Subcutaneous abdominal adipose tissue (tissue), 5 donors: ENCODE results near the gene TBL2.
"Not testable (repeated sequence)": the region's sequence is repeated elsewhere in the genome, so short reads cannot be mapped to it uniquely, and the experiment has no call there.

Experiments
- H3K27ac ChIP-seq: one replicate; pipeline ENCODE4 v1.7.0; 2013; ENCODE audit warnings: low read depth, mild to moderate bottlenecking, inconsistent platforms, low read length, moderate library complexity
- H3K27me3 ChIP-seq, 5 donors: one replicate each; pipeline ENCODE4 v1.7.0; 2013; ENCODE audit warnings: low read length in 5 of 5, inconsistent platforms in 1 of 5; ENCODE audit not compliant: control insufficient read depth in 5 of 5, insufficient read depth in 4 of 5
- H3K36me3 ChIP-seq, 5 donors: one replicate each; pipeline ENCODE4 v1.7.0; 2013; ENCODE audit warnings: low read length in 5 of 5; ENCODE audit not compliant: control insufficient read depth in 5 of 5, insufficient read depth in 5 of 5
- H3K4me1 ChIP-seq, 5 donors: one replicate each; pipeline ENCODE4 v1.7.0; 2013; ENCODE audit warnings: low read length in 5 of 5, mild to moderate bottlenecking in 3 of 5, moderate library complexity in 1 of 5; ENCODE audit not compliant: control insufficient read depth in 5 of 5, insufficient read depth in 5 of 5
- H3K4me3 ChIP-seq, 5 donors: one replicate each; pipeline ENCODE4 v1.7.0; 2013; ENCODE audit warnings: low read length in 5 of 5, low read depth in 1 of 5
- H3K9ac ChIP-seq, 5 donors: one replicate each; pipeline ENCODE4 v1.7.0; 2013; ENCODE audit warnings: low read length in 5 of 5, mild to moderate bottlenecking in 4 of 5, moderate library complexity in 3 of 5
- H3K9me3 ChIP-seq, 5 donors: one replicate each; pipeline ENCODE4 v1.7.0; 2013; ENCODE audit warnings: low read length in 5 of 5; ENCODE audit not compliant: control insufficient read depth in 5 of 5
- donor health status: healthy.
- donor health status: healthy.
- donor health status: healthy.
- donor health status: healthy.
- donor health status: healthy.

The TBL2 gene

DNA sequence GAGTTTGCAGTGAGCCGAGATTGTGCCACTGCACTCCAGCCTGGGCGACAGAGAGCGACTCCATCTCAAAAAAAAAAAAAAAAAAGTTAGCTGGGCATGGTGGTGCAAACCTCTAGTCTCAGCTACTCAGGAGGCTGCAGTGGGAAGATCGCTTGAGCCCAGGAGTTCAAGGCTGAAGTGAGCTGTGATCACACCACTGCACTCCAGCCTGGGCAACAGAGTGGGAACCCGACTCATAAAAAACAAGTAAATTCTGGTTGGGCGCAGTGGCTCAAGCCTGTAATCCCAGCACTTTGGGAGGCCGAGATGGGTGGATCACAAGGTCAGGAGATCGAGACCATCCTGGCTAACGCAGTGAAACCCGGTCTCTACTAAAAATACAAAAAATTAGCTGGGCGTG, 41.0 kb upstream of the TBL2 start:
- peaks cover 0 to 16% (median 10%) of the 10 kb centered on the region in 5 donors for H3K36me3 ChIP-seq
- H3K27me3 ChIP-seq, result peaks cover 0 to 16% (median 6%) of the 10 kb centered on the region in 5 donors
- H3K4me3 ChIP-seq, H3K27ac ChIP-seq, H3K9me3 ChIP-seq, H3K9ac ChIP-seq: not testable (repeated sequence)
- peaks cover 2 to 65% (median 39%) of the 10 kb centered on the region in 5 donors for H3K4me1 ChIP-seq

DNA sequence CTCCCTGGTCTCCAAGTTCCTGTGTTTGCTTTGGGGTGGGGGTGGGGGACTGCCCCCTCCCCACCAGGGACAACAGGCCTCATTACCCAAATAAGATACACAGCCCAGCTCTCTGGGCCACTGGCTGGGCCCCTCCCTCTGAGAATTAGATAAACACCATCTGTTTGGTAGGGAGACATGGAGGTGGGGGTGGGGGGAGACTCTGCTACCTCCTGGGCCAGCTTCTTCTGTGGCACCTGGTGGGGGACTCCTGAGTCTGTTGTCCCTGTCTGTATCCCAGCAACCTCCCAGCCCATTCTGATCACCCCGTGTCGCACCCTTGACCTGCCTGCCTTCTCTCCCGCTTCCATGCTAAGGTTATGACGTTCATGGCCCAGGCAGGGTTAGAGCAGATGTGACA, 40.2 kb upstream of the TBL2 start:
- peak overlapping the region in 2 of 5 donors; percentile 16 to 62 for H3K9ac ChIP-seq
- H3K36me3 ChIP-seq, result peaks cover 0 to 20% (median 13%) of the 10 kb centered on the region in 5 donors
- H3K27ac ChIP-seq, result no peak overlapping the region
- H3K27me3 ChIP-seq, result peaks cover 0 to 11% (median 3%) of the 10 kb centered on the region in 5 donors
- no peak overlapping the region for H3K4me3 ChIP-seq
- no peaks in the 10 kb centered on the region for H3K9me3 ChIP-seq
- peaks cover 2 to 68% (median 39%) of the 10 kb centered on the region in 5 donors for H3K4me1 ChIP-seq

DNA sequence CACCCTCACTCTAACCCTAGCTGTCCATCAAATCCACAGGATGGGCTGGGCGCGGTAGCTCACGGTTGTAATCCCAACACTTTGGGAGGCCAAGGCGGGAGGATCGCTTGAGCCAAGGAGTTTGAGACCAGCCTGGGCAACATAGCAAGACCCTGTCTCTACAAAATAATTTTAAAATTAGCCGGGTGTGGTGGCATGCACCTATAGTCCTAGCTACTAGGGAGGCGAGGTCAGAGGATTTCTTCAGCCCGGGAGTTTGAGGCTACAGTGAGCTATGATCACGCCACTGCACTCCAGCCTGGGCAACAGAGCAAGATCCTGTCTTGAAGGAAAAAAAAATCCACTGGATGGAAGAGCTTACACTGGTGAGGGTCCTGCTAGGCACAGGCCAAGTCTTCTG, 39.1 kb upstream of the TBL2 start:
- Histone ChIP-seq H3K4me1 (peaks cover 2 to 69% (median 39%) of the 10 kb centered on the region in 5 donors), H3K36me3 (peaks cover 0 to 20% (median 13%) of the 10 kb centered on the region in 5 donors)
- not testable (repeated sequence) for H3K27ac ChIP-seq, H3K27me3 ChIP-seq, H3K4me3 ChIP-seq, H3K9me3 ChIP-seq, H3K9ac ChIP-seq

DNA sequence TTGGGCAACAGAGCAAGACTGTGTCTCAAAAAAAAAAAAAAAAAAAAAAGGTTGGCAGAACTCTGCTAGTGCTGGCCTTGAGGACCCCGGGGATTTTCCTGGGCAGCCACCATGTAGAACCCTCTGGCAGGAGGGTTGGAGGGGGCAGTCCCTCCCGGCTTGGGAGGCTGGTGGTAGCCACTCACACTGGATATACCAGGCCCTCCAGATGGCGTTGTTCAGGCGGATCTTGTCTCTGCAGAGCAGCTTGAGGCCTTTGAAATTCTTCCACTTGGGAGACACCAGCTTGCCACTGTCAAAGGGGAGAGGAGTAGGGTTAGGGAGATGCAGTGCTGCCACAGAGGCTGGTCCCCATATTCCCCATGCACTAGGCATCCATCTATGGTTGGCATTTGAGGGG, 37.5 kb upstream of the TBL2 start:
- H3K9me3 ChIP-seq, result no peaks in the 10 kb centered on the region
- peaks cover 0 to 4% (median 0%) of the 10 kb centered on the region in 5 donors for H3K27me3 ChIP-seq
- H3K9ac ChIP-seq, result no peak overlapping the region
- H3K4me1 ChIP-seq, result peaks cover 2 to 63% (median 32%) of the 10 kb centered on the region in 5 donors
- H3K36me3 ChIP-seq, result peaks cover 0 to 20% (median 13%) of the 10 kb centered on the region in 5 donors
- peak overlapping the region; percentile 37 for H3K27ac ChIP-seq
- no peak overlapping the region for H3K4me3 ChIP-seq

DNA sequence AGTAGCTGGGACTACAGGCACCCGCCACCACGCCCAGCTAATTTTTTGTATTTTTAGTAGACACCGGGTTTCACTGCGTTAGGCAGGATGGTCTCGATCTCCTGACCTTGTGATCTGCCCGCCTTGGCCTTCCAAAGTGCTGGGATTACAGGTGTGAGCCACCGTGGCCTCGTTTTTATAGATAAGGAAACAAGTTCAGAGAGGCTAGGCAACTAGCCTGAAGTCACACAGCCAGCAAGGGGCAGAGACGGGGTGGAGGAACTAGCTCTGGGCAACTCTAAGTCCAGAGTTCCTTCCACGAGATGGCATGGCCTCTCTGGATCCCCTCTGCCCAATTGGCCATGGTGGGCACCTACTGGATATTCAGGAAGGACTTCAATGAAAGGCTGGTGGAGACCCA, 36.6 kb upstream of the TBL2 start:
- not testable (repeated sequence) for H3K9ac ChIP-seq, H3K4me3 ChIP-seq, H3K9me3 ChIP-seq, H3K27ac ChIP-seq, H3K27me3 ChIP-seq
- H3K36me3 ChIP-seq, result peaks cover 0 to 23% (median 13%) of the 10 kb centered on the region in 5 donors
- H3K4me1 ChIP-seq, result peaks cover 2 to 71% (median 32%) of the 10 kb centered on the region in 5 donors

DNA sequence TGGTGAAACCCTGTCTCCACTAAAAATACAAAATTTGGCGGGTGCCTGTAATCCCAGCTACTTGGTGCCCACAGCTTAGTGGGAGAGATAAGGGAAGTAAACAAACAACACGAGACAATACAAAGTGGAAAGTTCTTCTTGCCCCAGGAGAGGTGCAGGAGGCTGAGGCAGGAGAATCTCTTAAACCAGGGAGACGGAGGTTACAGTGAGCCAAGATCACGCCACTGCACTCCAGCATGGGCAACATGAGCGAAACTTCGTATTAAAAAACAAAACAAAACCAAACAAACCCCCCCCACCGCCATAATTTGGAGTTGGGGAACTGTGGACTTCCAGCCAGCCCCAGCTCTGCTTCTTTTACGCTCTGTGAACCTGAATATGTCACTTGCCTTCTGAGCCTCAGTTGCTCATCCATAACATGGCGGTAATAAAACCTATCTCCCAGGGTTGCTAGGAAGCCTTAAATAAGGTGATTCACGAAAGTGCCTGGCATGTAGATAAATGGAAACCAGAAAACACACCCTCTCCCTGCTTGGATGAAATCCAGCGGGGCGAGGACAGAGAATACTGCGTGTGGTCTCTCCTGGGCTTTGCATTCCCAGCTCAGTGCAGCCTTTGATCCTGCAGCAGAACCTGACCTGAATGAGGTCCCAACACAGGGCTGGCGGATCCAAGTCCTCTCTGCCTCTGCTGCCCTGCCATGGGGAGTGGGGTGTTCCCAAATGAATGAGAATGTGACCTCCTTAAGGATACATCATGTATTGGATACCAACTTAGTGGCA, 35.8 kb upstream of the TBL2 start:
- peaks cover 0 to 4% (median 0%) of the 10 kb centered on the region in 5 donors for H3K27me3 ChIP-seq
- H3K36me3 ChIP-seq, result peaks cover 0 to 27% (median 13%) of the 10 kb centered on the region in 5 donors
- no peak overlapping the region for H3K4me3 ChIP-seq
- H3K4me1 ChIP-seq, result peaks cover 2 to 76% (median 32%) of the 10 kb centered on the region in 5 donors
- H3K27ac ChIP-seq, result peak overlapping the region; percentile 71
- H3K9me3 ChIP-seq, result no peaks in the 10 kb centered on the region
- no peak overlapping the region for H3K9ac ChIP-seq

DNA sequence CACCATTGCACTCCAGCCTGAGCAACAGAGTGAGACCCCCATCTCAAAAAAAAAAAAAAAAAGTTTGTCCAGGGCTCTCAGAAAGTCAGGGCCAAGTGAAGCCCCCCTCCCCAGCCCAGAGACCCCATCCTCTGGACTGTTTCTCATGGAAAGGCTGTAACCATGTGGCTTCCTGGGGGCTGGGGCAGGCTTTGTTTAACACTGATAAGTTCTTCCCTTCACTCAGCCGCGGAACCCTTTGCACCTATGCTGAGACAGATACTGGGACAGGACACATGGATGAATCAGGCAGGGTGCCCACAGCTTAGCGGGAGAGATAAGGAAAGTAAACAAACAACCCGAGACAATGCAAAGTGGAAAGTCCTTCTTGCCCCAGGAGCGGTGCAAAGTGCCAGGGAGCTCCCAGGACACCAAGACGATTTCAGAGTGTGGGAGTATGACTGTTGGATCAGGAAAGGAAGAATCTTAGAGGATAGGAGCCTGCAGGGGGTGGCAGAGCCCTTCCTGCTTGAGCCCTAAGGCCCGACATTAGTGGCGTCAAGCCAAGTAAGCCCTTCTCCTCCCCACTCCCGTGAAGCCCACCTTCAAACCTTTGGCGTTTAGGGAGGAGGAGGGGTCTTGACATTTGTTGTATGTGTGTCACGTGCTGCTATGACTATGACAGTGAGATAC, 34.4 kb upstream of the TBL2 start:
- Histone ChIP-seq H3K4me3 (no peak overlapping the region), H3K9me3 (no peaks in the 10 kb centered on the region), H3K36me3 (peaks cover 0 to 24% (median 8%) of the 10 kb centered on the region in 5 donors), H3K4me1 (peaks cover 2 to 69% (median 32%) of the 10 kb centered on the region in 5 donors), H3K27me3 (peaks cover 0 to 4% (median 0%) of the 10 kb centered on the region in 5 donors), H3K27ac (peak overlapping the region; percentile 71), H3K9ac (no peak overlapping the region)

DNA sequence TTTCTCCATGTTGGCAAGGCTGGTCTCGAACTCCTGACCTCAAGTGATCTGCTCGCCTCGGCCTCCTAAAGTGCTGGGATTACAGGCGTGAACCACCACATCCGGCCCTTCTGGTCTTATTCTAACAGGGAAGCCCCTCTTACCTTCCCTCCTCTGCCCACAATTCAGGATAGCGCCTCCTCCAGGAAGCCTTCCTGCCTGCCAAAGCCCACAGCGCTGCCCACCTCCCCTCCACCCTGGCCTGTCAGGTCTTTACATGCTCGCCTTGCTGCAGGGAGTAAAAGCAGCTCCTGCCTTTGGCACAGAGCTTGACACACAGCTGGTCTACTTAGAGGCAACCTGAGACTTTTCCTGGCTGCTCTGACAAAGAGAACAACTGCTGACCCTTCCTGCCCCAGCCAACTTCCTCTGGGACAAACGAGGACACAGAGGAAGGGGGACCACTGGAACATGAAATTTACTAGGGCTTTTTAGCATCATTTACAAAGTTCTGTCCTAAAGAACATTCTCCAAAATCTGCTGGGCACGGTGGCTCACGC, 32.7 kb upstream of the TBL2 start:
- no peak overlapping the region for H3K4me3 ChIP-seq
- no peak overlapping the region for H3K27ac ChIP-seq
- peaks cover 2 to 61% (median 29%) of the 10 kb centered on the region in 5 donors for H3K4me1 ChIP-seq
- H3K27me3 ChIP-seq, result peaks cover 0 to 4% (median 0%) of the 10 kb centered on the region in 5 donors
- H3K9ac ChIP-seq, result no peak overlapping the region
- no peaks in the 10 kb centered on the region for H3K9me3 ChIP-seq
- H3K36me3 ChIP-seq, result peaks cover 0 to 19% (median 8%) of the 10 kb centered on the region in 5 donors

DNA sequence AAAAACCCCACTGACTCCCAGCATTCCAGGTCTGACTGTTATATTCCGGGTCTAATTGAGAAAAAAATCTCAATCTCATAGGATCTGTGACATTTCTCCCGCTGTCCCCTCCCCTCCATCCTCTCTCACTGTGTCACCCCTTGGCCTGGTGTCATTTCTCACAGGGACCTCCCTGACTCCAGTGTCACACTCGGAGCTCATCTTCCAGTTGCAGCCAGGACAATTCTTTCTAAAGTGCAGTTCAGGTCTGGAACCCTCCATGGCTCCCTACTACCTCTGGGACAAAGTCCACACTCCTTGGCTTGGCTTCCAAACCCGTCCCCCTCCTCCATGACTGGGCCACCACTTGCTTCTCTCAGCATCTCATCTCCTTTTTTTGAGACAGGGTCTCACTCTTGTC, 31.7 kb upstream of the TBL2 start:
- Histone ChIP-seq H3K9me3 (no peaks in the 10 kb centered on the region), H3K36me3 (peaks cover 0 to 21% (median 5%) of the 10 kb centered on the region in 5 donors), H3K9ac (no peak overlapping the region), H3K27me3 (peaks cover 0 to 4% (median 0%) of the 10 kb centered on the region in 5 donors), H3K27ac (no peak overlapping the region), H3K4me1 (peaks cover 2 to 55% (median 23%) of the 10 kb centered on the region in 5 donors), H3K4me3 (no peak overlapping the region)

DNA sequence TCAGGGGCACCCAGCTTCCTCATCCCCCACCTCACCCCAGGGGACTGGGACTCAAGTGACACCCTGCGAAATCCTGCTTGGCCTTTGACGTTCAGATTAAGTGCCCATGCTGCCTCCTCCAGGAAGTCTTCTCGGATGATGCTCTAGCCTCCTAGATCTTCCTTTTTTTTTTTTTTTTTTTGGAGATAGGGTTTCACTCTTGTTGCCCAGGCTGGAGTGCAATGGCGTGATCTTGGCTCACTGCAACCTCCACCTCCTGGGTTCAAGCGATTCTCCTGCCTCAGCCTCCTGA, 29.3 kb upstream of the TBL2 start:
- H3K27ac ChIP-seq, H3K4me3 ChIP-seq, H3K9me3 ChIP-seq, H3K9ac ChIP-seq, H3K27me3 ChIP-seq: not testable (repeated sequence)
- Histone ChIP-seq H3K4me1 (peaks cover 0 to 32% (median 6%) of the 10 kb centered on the region in 5 donors), H3K36me3 (peaks cover 0 to 14% (median 0%) of the 10 kb centered on the region in 5 donors)
